DMS53 (cell line): ENCODE data around the gene DOCK3.
"Not testable (repeated sequence)": the region's sequence is repeated elsewhere in the genome, so short reads cannot be mapped to it uniquely, and the experiment has no call there.

Experiments
- DNase-seq: peaks from one replicate; lab custom pipeline; 2025; lab: John Stamatoyannopoulos, UW

Gene DOCK3

DNA sequence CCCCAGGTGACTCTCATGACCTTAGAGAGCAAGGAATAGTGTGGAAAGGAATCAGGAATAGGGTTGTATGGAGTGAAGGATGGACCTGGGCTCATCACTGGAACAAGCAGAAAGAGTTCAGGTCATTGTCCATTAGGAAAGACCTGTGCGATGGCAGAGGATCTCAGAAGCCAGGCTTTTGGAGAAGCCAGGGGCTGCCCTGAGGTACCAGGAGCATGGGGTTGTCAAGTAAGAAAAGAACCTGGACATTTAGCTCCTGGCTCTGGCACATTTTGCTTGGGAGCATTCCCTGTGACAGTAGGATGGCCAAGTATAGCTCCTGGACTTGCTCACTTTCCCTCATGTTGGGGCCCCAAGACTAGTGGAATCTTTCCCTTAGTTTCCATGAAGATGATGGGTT is 657.4 kb downstream of the DOCK3 start:
- no peak for DNase-seq

DNA sequence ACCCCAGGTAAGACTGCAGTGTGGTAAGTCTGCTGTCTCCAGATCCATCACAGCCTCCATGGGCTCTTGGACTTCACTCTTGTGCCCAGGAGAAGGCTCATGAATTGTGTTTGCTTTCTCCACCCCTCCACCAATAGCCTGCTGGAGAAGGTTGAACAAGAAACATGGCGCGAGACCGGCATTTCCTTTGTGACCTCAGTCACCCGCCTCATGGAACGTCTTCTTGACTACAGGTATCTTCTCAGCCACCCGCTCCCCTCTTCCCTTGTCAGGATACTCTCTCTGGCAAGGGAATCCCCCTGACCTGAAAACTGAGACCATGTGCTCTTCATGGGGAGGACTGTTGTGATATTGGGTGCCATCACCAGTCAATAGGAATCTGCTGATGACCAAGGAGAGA is 658.3 kb downstream of the DOCK3 start:
- no peak for DNase-seq

DNA sequence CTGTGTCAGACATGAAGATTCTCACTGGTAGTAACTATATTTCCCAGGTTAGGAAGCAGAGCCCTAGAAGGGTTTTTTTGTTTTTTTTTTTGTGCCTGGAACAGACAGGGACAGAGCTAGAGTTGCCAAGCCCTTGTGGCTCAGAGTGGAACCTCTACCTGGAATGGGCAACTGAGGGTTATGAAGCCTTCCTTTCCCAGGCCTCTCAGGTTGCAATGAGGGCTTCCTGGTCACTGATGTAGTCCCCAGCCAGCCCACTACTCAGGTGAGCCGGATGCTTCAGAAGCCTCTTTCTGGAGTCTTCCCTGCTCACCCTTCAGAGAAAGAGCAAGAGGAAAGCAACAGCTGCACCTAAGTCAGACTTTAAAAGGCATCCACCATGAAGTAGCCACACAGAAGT is 661.5 kb downstream of the DOCK3 start:
- no peak for DNase-seq

DNA sequence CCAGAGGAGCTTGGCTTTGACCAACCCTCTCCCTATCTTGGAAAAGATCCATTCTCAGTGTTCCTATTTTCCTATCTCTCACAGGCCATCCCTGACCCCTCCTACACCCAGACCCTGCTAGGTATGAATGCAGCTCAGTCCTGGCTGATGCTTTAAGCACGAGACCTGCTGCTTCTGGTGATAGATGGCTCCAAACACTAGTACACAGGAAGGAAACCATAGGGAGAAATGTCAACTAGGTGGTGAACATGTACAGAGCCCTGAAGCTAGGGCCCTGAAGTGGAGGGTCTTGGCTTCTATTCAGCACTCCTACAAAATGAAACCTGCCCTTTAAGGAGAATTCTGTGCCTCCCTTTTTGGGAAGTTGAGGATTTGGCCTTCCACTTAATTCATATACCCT is 662.9 kb downstream of the DOCK3 start:
- DNase-seq: no peak

DNA sequence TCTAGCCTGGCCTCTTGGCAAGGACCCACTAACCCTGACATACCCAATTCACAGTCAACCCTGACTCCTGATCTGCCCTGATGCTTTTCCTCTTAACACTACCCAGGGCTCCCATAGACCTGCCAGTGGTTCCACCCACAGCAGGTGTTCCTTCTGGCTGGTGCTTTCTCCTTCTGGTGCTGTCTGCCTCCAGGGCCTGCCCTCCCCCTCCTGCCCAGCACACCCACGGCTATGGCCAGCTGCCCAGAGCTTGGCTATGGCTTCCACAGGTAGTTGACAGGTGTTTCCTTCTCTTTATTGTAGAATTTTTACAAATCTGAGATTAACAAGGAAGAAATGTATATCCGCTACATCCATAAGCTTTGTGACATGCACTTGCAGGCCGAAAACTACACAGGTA is 663.9 kb downstream of the DOCK3 start:
- peak; percentile 8 for DNase-seq

DNA sequence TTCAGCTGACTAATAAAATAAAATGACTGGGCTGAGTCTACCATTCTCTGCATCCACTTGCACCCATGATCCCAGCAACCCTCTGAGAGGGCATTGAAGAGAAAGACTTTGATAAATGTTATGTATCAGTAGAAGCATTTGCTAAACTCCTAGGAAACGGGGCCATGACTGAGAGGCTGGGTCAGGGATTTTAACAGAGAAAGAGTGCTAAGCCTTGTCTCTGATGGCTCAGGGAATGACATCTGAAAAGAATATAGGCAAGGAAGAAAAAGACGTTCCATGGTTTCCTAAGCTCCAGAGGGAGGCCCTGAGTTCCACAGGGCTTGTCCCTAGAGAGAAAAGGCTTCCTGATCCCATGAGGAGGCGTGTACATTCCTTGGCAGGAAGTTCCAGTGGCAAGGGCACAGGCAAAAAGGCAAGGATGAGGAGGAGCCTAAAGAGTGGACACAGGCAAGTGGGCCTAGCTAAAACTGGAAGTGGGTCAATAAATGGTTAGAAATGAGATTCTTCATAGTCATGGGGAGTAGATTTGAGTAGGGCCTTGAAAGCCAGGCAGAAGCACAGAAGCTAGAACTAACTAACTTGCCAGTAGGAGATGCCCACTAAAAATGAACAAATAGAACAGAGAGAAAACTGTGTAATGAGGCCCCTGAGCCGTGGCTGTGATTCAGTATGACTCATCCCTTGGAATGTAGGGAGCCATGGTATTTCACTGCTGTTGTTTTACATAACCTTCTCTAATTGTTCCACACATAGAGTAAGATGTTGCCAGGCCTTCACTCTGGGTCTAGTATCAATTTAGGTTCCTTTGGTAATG is 665.5 kb downstream of the DOCK3 start:
- DNase-seq: peak; percentile 14

DNA sequence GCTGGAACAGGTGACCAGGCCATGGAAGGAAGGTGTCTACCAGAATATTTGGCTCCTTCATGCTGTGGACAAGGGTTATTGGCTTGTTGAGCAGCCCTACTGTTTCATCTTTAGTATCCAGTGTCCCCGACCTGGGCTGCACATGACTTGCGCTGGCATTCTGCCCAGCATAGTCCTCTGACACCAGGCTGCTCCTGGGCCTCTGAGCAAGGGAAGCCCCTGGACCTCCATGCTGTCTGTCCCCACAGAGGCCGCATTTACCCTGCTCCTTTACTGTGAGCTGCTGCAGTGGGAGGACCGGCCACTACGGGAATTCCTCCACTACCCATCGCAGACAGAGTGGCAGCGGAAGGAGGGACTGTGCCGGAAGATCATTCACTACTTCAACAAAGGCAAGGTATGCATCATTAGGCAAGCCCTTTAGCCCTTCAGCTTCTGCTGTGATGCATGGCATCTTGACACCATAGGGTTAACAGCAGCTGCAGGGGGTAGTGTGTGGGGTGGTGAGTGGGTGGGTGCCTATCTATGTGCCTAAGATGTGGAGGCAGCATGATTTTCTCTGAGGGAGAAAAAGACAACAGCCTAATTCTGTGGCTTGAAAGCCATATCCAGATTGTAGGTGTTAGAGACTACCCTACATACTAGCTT is 666.4 kb downstream of the DOCK3 start:
- DNase-seq: no peak

DNA sequence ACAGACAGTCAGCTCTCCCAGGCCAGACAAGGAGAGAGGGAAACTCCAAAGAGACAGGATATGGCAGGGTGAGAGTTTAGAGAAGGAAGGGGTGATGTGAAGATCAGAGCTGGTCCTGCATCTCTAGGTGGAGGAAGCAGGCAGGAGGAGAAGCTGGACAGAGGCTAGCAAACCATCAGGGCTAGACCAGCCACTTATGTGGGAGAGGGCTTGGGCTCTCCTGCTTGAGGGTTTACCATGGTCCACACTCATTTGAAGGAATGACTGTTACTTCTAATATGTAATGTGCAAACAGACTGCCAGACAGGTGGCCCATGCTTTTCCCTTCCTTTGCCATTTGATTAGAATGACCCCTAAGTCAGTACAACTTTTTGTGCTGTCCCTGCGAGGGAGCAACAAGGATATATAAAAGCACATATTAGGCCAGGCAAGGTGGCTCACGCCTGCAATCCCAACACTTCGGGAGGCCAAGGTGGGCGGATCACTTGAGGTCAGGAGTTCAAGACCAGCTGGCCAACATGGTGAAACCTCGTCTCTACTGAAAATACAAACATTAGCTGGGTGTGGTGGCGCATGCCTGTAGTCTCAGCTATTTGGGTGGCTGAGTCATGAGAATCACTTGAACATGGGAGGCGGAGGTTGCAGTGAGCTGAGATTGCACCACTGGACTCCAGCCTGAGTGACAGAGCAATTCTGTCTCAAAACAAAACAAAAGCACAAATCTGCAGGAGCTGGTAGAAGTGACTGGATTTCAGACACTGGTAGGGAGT is 669.4 kb downstream of the DOCK3 start:
- DNase-seq: no peak

DNA sequence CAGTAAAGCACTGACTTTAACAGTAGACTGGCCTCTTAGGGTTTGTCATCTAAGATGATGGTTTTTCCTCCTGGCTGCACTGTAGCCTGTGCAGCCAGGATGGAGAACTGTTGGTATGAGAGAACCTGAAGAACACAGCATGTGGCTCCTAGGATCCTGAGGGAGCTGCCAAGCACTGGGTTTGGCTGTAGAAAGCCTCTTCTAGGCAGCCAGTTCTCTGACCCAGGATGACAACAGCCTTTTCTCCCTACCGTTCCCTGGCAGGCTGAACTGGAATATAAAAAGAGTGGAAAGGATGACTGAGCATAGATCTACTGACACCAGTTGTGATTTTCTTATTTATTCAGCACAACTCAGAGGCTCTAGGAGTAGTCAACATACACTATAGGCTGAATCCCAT is 676.0 kb downstream of the DOCK3 start:
- DNase-seq: no peak

DNA sequence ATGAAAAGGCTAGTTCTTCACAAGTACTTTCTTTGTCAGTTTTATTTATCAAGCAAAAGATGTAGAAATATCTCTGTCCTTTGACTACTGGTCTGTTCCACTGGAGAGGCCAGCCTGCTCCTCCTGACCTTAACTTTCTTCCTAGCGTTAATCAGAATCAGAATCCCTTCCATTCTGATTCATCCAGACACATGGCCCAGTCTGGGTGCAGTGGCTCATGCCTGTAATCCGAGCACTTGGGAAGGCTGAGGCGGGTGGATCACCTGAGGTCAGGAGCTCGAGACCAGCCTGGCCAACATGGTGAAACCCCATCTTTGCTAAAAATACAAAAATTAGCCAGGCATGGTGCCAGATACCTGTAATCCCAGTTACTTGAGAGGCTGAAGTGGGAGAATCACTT is 678.4 kb downstream of the DOCK3 start:
- no peak for DNase-seq

DNA sequence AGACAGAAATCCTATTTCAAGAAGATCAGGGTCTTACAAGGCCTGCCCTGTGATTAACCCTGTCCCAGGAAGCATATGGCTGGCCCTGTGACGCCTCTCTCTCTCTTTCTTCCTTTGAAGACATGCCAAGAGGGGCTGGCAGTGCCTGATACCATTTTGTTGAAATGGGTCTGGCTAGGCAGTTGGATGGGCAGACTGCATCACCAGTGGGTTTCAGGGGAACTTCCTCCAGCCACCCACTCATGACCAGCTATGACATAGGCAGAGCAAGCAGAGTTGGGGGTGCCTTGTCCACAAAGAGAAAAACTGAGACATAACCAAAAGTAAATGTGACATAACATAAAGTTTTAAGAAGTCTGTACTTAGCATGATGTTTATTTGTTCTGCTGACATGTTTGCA is 679.0 kb downstream of the DOCK3 start:
- DNase-seq: no peak

DNA sequence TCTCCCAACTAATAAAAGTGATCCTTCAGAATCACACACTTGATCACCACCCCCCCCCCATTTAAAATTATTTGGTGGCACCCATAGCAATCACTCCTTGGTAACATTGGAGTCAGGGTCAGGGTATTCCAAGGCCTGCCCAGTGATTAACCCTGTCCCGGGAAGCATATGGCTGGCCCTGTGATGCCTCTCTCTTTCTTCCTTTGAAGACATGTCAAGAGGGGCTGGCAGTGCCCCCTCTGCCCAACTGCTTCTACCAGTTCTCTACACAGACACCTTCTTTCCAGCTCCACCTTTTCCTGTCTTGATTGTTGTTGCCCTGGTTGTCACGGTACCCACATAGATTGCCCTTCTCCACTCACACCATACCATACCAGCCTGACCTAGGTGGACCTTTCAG is 679.4 kb downstream of the DOCK3 start:
- DNase-seq: no peak

DNA sequence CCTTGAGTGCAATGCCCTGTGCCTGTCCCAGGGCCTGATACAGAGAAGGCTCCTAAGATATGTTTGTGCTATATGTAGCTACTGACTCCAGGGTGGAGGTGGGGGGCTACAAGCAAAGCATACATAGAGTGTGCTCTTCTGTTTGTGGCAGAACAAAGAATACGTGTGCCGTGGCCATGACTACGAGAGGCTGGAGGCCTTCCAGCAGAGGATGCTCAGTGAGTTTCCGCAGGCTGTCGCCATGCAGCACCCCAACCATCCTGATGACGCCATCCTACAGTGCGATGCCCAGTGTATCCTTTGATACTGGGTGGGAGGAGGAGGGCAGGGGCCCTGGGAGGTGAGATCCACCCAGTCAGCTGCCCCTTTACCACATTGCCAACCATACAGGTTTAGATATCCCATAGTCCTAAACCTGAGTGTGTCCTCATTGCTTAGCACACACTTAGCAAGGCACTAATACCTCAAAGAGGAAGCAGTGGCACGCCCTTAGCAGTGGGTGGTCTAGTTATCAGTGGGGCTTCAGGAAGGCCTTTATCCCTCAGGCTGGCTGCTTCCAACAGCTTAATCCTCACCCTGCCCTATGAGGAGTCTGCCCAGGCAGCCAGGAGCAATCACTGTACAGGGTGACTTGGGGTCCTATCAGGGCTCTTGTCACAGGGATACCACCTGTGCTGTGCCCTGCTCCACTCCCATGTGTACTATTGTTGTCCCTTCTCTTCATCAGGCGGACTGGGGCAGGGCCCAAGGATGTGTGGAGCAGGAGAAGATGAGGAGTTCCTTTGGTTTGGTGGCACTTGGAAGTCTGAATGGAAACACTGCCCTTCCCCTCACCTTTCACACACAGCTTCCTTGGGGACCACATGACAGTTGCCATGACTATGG is 680.2 kb downstream of the DOCK3 start:
- DNase-seq: no peak

DNA sequence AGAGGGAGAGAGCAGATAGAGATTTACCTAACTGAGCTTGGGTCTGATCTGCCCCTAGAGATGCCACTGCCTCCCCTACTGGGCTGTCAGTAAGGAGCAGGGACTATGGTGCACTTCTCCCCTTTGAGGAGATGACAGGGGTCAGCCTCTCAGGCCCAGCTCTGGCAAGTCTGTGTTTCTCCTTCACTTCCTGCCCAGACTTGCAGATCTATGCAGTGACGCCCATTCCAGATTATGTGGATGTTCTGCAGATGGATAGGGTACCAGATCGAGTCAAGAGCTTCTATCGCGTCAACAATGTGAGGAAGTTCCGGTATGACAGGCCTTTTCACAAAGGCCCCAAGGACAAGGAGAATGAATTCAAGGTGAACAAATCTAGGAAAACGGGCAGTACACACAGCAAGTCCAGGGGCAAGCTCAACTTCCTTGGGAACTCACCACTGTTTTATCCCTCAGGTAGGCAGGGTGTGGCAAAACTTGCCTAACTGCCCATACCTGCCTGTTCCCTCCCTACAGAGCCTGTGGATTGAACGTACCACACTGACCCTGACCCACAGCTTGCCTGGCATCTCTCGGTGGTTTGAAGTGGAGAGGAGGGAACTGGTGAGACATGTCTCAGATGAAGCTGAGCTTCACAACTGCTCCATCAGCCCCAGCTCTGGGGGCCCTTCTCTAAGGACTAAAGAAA is 681.3 kb downstream of the DOCK3 start:
- DNase-seq: no peak

DNA sequence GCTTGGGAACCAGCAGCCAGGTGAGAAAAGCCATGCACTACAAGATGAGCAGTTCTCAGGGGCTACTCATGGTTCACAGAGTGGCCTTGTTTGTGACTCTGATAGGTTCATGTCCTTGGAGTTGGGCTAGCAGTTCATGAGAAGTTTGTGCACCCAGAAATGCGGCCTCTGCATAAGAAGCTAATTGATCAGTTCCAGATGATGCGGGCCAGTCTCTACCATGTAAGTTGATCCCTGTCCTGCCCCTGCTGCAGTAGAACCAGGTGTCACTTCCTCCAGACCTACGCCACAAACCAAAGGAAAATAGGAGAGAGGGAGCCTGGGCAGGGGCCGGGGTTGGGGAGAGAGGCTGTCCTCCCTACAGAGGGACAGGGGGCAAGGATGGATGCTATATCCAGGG is 683.1 kb downstream of the DOCK3 start:
- no peak for DNase-seq

DNA sequence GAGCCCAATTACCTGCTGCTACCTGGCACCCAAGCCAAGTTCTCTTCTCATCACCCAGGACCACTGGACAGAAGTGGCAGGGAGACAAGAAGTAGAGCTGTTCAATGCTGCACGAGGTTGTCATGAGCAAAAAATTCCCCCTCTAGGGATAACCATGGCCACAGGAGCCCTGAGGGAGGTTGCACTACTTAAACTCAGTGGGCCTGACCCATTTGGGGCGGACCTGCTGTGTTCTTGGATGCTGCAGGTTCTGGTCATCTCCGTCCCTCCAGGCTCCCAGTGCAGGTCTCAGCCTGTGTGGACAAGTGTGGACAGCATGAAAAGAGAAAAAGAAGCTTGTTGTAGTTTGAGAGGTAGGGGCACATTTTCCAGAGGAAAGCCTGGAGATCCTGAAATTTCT is 684.3 kb downstream of the DOCK3 start:
- DNase-seq: no peak

DNA sequence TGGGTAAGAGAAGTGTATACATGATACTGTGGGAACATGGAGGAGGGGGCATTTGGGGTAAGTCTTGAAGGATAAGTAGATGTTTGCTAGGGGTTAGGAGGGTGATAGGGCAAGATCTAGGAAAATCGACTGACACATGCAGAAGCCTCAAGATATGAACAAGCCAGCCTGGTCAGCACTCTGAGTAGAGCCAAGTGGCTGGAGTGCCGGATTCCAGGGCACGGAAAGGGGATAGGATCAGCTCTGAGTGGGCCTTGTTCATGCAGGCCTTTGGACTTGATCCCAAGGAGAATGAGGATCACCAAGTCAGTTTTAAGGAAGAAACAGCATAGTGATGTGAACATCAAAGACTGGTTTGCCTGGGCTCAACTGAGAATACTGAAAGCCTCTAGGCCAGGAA is 686.1 kb downstream of the DOCK3 start:
- DNase-seq: no peak

DNA sequence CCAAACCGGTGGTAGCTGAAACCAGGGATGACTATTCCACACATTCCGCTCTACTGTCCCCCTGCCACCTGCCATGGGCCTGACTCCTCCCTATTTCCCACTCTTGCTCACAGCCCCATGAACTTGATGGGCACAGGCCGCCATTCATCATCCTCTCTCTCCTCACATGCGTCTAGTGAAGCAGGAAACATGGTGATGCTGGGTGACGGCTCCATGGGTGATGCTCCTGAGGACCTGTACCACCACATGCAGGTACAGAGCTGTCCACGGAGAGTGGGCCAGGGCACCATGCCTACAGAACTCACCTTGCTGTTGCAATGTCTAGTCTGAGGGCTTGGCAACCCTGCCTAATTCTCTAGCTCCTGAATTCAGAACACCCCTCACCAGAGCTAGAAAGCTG is 687.0 kb downstream of the DOCK3 start:
- no peak for DNase-seq

DNA sequence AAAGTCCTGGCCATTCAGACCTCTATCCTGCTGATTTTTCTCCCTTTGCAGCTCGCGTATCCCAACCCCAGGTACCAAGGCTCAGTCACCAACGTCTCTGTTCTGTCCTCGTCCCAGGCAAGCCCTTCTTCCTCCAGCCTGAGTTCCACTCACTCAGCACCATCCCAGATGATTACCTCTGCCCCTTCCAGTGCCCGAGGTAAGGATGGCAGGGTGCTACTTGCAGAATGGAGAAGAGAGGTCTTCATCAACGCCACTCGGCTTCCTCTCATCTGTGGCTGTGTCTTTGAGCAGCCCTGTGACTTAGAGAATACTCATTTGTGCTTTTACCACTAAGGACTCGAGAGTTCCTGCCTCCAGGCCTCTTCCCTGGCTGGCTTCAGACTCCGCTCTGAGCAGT is 687.7 kb downstream of the DOCK3 start:
- no peak for DNase-seq

DNA sequence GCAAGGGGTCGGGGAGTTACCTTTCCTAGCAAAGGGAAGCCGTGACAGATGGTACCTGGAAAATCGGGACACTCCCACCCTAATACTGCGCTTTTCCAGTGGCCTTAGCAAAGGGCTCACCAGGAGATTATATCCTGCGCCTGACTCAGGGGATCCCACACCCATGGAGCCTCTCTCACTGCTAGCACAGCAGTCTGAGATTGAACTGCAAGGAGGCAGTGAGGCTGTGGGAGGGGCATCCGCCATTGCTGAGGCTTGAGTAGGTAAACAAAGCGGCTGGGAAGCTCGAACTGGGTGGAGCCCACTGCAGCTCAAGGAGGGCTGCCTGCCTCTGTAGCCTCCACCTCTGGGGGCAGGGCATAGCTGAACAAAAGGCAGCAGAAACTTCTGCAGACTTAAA is 693.5 kb downstream of the DOCK3 start:
- not testable (repeated sequence) for DNase-seq

DNA sequence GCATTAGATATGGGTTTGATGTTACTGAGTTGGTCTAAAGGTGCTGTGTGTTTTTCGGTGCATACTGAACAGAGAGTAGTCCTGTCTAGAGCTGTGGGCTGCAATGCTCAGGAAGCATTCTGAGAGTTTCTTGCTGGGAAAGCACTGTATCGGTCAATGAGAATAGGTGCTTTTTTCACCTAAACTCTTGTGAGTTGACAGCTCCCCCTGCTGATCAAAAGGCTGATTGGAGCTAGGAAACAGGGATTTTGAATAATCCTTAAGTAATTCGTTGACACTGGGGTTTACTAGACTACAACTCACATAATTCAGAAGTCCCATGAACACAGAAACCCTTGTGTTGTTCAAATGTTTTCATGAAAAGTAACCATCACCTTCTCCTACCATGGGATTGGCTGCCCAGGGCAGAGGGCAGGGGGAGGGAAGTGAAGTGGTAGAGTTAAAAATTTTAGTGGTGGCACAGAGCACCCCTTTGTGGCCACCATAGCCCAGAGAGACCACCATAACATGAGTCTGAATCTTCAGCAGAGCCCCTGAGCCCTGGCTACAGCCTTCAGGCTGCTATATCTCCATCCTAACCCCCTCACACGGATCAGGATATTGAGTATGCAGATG is 697.3 kb downstream of the DOCK3 start:
- DNase-seq: peak; percentile 61
